Endothelial cell of umbilical vein (primary cell): ENCODE data around the gene KDM4C.

Experiments
- CTCF ChIP-seq, 2 donors: IDR thresholded peaks; 1 replicate in 1 of 2; 2 replicates in 1 of 2; pipeline ENCODE4 v1.5.1; 2011; ENCODE audit warnings: low read length in 2 of 2, mild to moderate bottlenecking in 2 of 2, moderate library complexity in 2 of 2, control low read depth in 1 of 2, inconsistent platforms in 1 of 2, low read depth in 1 of 2; ENCODE audit not compliant: insufficient read depth in 1 of 2; ENCODE audit errors: extremely low read depth in 1 of 2
- JUN ChIP-seq: IDR thresholded peaks from 2 replicates; pipeline ENCODE4 v1.6.1; 2011; ENCODE audit warnings: borderline replicate concordance, low read depth; ENCODE audit not compliant: insufficient read length, insufficient read depth
- MAX ChIP-seq: IDR thresholded peaks from 2 replicates; pipeline ENCODE4 v1.6.1; 2011; ENCODE audit not compliant: insufficient read depth, insufficient read length
- POLR2A ChIP-seq: IDR thresholded peaks from 2 replicates; pipeline ENCODE4 v1.6.1; 2012; ENCODE audit warnings: low read depth, mild to moderate bottlenecking, control low read depth, low read length
- POLR2AphosphoS5 ChIP-seq: IDR thresholded peaks from 2 replicates; pipeline ENCODE4 v1.6.1; 2012; ENCODE audit warnings: low read depth, mild to moderate bottlenecking, control low read depth, low read length, moderate library complexity; ENCODE audit not compliant: insufficient read depth

- TF ChIP-seq POLR2AphosphoS5 (no peak), MAX (no peak), CTCF (IDR thresholded peaks at IDR 0.05; ENCODE audit: extremely low read depth in 1 of 2, insufficient read depth in 1 of 2, low read depth in 1 of 2, low read length in 2 of 2) (no peak), POLR2A (no peak), JUN (no peak)
Measured at GRCh38 chr9:7009065-7009464, 251.3 kb downstream of the KDM4C start.
